ENCODE results near the gene LRRC47.

GRCh38 chr1:3733883-3734589, 62.3 kb downstream of the LRRC47 start:
- TF ChIP-seq EZH2phosphoT487 (IDR thresholded peaks at IDR 0.05; ENCODE audit: low read length) = no peak
- no peak for TF ChIP-seq CTCF (IDR thresholded peaks at IDR 0.05; ENCODE audit: low read length)
- TF ChIP-seq EZH2 (optimal IDR thresholded peaks at IDR 0.05; ENCODE audit: low read depth, low read length) = no peak
